D341Med (cell line): ENCODE measurements around the gene VASN.
"Not testable (repeated sequence)": the region's sequence is repeated elsewhere in the genome, so short reads cannot be mapped to it uniquely, and the experiment has no call there.

Experiments
- DNase-seq: peaks from one replicate; pipeline ENCODE4 v3.0.0; 2012; ENCODE audit warnings: low spot score

VASN gene

DNA sequence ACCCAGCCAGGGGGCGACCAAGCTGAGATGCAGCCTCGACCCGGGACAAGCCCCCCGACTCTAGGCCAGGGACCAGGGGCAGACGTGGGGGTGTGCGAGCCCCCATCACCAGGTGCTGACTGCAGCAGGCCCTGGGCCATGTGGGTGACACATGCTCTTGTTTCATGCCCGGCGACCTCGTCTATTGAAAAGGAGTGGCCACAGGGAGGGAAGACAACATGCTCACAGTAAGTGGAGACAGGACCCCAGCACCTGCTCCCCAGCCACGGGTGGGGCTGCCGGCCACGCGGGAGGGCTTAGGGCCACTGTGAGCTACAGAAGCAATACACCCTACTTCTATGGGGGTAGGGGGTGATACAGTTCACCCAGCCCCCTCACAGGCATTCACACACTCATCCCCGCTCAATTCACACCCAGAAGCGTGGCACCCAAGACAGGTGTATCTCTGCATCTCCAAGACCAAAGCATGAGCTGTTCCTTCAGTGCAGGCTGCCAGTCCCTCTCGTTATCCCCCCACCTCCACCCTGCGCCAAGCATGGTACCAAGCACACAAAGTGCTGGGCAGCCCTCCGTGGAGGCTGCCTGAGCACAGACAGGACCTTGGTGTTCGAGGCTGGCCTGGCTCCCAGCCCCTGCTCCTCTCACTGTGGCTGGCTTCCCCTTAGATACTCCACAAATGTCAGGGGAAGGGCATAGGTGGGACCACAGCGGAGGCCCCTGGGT, 13.6 kb downstream of the VASN start:
- DNase-seq: no peak

DNA sequence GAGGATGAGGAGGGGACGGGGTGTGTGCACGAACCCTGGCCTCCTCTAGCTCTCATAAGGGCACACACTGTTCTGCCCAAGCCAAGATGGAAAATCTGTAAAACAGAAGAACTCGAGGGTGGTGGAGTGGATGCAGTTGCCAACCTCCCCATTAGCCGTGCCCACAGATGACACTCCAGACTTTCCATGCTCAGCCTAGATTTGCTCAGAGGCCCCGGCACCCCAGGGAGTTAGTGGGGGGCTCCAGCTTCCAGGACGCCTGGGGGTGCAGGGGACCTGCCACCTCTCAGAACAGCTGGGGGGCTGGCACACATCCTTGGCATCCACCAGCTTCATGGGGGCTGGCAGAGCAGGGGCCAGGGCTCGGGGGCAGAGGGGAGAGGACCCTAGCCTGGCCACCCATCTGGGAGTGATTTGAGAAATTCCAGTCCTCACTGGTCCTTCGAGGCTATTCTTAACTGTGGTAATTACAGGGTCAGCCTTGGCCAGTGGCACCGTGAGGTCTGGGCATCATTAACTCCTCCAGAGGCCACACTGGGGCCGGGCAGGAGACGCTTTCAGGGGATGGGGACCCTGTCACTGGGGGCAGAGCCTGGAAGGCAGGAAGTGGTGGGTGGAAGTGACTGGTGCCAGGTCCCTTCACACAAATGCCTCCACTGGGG, 14.3 kb downstream of the VASN start:
- no peak for DNase-seq

DNA sequence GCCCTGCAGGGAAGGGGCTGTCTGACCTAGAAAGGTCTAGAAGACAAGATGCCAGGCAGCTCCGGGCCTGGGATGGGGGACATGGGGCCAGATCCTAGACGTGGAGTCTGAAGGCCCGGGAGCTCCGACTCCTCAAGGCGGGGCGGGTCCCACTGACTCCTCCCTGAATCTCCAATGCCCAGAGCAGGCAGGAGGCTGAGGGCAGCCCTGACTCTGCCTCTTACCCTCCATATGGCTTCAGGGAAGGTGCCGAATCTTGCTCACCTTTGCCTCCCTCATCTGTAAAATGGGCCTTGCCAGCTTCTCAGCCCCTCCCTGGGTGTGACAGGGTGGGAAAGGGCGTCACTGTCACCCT, 14.8 kb downstream of the VASN start:
- no peak for DNase-seq

DNA sequence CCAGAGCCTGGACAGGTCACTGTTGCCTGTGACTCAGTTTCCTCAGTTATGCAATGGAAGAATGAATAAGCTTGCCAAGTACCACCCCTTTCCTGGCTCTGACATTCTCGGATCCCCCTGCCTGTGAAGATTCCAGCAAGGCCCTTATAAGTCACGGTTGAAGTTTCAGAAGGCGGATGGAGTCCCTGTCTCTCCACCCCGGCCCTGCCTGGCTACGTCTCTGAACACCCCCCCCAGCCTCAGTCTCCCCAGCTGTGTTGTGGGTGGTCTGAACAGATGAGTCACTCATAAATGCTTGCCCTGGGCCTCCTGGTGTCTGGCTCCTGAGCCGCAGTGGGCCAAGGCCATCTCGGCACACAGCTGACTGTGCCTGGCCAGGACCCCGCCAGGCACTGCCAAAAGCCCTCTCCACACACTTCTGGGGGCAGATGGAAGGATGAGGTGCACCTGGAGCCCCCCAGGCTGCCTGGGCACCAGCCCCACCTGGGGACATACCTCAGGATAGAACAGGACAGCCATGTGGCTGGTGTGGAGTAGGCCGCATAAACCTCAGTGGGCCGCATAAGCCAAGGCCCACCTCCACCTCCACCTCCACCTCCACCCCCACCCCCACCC, 15.4 kb downstream of the VASN start:
- DNase-seq: no peak

DNA sequence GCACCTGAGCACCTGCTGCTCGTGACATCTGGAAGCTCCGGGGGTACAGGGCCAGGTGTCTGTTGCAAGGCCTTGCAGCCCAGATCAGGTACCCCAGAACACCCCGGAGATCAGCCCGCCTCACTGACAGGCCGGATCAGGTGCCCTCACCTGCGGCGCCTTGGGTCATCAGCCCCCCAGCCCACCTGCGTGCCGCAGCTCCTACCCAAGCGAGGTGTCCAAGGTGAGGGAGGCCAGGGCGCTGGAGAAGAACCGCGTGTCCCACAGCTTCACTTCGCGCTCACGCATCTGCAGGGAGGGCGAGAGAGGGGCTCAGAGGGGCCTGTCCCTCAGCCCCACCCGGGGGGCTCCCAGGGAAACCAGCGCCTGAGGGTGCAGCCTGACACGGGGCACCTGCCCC, 16.1 kb downstream of the VASN start:
- no peak for DNase-seq

DNA sequence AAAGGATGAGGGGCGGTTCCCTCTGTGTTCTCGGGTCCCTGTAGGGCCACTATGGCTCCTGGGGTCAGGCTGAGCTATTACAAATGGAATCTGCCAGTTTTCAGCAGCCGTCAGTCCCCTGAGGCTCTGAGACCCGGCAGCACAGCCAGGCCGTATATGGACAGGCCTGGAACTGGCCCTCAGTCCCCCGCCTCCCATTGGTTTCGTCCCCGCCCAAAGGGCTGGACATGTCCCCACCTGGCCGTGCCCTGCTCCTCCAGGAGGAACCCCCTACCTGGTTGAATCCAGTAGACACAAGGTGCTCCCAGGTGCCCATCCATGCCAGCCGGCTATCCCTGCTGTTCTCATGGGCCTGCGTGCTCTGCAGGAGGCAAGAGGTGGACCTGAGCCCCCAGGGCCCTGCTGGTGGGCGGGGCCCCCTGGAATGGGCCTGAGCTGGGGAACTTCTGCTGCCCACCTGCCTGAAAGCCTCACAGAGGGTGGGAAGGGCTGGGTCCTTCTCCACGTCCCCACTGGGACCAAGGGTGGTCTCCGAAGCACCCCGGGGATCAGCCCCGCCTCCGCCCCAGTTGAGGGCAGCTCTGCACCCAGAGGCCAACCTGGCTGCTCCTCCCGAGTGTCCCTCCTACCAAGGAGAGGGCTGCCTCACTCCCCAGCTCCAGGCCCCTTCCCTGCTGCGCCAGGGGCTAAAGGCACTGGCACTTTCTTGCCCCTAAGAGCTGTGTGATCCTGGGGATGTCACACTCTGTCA, 16.8 kb downstream of the VASN start:
- DNase-seq: no peak

DNA sequence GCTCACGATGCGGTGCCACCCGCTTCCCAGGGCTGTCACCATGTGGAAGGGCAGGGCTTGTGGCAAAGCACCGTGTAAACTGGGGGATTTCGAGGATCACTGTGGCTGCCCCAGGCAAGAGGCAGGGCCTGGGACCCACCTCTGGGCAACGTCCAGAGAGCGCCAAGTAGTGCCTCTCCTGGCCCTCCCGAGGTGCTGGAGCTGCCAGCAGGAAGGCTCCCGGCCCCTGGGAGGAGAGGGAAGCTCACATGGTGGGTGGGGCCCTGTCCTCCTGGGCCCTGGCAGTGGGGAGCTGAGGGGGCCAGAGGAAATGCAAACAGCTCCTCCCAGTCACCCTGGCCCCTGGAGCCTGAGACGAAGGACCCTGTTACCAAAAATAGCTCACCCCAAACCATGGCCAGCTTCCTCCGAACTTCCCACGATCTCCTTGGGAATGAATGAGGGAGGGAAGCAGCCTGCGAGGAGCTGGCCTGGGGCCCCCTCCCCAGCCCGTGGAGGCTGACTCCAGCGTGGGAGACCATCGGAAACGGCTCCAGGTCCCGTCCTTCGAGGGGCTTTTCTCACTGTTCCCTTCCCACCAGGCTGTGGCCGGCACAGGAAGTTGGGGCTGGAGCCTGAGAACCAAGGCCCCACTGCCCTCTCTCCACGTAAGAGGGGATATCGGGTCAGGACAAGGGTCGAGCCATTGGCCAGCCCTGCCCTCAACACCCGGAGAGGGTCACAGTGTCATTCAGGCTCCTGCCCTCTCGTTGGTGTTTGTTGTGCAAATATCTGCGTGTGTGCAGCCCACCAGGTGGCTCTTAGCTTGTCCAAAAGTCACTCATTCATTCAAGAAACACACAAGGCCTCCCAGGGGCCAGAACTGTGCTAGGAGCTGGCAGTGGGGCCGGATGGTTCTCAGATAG, 17.7 kb downstream of the VASN start:
- no peak for DNase-seq

- DNase-seq: no peak
Measured at GRCh38 chr16:4390266-4391260, 18.9 kb downstream of the VASN start.

- no peak for DNase-seq
Measured at GRCh38 chr16:4391631-4392381, 20.2 kb downstream of the VASN start.

DNA sequence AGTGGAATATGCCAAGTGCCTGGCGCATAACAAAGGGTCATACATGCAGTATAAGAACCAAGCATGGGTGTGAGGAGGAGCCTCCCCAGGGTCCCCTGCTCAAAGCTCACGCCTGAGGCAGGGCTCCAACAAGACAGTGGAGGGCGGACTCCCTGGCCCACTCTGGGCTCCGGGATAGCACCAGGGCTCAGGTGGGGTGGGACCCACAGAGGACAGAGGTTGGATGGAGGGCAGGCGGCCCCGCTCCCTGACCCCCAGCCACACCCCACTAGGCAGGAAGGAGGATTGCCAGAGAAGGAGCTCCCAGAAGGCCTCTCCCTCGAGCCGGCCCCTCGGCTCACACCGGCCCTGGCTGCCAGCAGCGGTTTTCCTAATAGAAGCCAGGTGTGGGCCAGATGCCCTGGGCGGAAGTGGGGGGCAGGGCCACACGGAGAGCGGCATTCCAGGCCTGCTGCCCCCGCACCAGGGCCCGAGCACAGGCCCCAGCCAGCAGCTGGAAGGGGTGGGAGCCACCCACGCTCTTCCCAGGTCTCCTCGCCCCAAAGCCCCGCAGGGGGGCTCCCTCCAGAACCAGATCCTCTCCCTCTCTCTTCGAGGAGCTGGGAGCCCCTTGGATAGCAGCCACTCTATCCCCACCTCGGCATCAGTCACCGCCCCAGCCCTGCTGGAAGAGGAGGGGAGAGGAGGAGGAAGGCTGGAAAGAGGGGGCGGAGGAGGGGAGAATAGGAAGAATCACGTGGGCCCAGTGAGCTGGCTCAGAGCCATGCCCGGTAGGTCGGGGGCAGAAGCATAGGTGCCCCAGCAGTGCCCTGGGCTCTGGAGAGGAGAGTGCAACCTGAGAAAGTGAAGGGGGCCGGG, 21.0 kb downstream of the VASN start:
- DNase-seq: no peak

DNA sequence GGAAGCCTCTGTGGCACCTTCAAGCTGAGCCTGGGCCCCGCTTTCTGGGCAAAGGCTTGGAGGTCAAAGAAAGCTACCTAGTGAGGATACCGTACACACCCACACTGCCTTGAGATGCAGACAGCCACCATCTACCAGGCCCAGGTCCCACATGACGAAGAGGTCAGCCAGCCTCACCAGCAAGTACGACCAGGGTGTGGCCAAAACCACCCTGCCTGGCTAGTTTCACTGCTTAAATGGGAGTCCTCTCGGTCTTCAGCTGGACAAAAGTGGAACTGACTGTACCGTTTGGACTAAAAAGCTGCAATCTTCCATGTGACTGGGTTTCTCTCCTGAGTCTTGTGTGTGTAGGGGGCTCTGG, 21.6 kb downstream of the VASN start:
- DNase-seq: no peak

DNA sequence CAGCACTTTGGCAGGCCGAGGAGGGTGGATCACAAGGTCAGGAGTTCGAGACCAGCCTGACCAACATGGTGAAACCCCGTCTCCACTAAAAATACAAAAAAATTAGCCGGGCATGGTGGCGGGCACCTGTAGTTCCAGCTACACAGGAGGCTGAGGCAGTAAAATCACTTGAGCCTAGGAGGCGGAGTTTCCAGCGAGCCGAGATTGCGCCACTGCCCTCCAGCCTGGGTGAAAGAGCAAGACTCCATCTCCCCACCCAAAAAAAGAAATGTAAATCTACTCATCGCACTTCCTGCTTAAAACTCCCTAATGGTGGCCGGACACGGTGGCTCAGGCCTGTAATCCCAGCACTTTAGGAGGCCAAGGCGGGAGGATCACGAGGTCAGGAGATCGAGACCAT, 22.2 kb downstream of the VASN start:
- DNase-seq: not testable (repeated sequence)

DNA sequence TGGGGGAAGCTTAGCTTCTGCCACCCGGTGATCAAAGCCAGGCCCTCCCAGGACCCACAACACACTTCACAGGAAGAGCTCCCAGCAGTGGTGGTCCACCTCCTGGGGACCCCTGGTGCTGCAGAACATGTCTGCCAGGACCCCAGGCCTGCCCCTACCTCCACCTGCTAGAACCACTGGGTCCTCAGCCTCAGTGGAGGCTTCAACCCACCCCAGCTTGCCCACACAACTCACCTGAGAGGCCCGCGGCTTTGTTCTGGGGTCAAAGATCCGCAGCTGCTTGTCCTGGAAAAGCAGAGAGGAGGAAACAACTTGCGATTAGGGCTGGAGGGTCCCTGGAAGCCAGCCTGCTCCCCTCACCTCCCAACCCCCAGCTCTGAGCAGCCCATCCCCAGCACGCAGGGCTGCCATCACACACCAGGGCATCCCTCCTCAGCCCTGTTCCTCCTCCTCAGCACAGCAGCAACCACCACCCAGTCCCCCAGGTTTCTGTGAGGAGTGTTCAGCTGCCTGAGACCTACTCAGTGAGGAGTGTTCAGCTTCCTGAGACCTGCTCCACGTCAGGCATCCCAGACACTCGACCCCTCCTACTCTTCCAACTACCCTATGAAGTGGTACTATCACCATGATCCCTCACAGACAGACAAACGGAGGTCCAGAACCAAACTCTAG, 23.5 kb downstream of the VASN start:
- no peak for DNase-seq

DNA sequence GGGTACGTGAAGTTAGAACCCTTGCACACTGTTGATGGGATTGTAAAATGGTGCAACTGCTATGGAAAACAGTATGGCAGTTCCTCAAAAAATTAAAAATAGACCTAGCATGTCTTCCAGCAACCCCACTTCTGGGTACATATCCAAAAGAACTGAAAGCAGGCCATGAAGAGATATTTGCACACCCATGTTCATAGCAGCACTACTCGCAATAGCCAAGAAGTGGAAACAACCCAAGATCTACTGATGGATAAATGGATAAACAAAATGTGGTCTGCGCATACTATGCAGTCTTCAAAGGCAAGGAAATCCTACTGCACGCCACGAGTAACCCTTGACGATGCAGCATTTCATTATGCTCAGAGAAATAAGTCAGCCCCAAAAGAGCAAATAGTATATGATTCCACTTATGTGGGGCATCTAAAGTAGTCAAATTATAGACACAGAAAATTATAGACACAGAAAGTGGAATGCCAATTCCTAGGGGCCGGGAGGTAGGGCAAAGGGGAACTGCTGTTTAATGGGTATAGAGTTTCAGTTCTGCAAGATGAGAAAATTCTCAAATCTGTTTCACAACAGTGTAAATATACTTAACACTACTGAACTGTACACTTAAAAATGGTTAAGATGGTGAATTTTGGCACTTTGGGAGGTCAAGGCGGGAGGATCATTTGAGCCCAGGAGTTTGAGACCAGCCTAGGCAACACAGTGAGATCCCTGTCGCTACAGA, 27.5 kb downstream of the VASN start:
- no peak for DNase-seq

- no peak for DNase-seq
Measured at GRCh38 chr16:4401094-4401501, 29.4 kb downstream of the VASN start.

DNA sequence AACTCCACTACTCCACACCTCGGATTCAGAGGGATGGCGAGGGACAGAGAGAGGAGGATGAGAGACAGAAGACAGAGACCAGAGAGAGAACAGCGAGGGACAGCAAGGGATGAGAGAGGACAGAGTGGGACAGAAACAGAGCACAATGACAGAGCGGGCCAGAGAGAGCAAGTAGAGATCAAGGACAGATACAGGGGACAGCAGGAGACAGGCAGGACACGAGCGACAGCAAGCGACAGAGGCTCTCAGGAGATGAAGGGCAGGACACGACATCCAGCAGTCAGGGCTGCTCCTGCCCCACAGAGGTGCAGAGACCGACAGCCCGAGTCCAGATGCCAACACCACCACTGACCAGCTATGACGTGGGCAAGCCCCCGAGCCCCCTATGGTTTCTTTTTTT, 29.9 kb downstream of the VASN start:
- DNase-seq: no peak

DNA sequence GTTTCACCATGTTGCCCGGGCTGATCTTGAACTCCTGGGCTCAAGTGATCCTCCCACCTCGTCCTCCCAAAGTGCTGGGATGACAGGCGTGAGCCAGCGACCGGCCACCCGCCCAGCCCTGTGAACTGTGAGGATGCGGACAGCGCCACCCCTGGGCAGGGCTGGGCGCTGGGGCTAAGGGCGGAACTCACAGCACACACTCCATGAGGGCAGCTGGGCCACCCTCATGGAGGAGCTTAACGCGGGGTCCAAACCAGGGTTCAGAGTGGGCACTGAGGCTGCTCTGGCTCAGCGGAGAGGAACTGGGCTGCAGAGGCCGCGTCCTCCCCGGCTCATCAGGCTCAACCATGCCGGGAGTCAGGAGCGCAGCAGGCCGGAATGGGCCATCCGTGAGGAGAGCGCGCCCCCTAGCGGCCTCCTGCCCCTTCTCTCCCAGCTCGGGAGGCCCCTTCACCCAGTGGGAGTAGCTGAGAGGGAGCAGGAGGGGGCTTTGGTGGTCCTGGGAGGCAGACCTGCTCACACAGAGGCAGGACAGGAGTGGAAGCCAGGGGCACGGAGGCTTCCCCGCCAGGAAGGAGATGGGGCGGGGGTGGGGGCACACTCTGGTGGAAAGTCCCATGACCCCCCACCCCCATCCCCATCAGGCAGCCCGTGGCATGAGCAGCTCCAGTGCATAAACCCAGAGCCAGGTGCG, 30.9 kb downstream of the VASN start:
- peak; percentile 93 for DNase-seq
